ENCODE data around the gene SBF2.

Gene SBF2

DNA sequence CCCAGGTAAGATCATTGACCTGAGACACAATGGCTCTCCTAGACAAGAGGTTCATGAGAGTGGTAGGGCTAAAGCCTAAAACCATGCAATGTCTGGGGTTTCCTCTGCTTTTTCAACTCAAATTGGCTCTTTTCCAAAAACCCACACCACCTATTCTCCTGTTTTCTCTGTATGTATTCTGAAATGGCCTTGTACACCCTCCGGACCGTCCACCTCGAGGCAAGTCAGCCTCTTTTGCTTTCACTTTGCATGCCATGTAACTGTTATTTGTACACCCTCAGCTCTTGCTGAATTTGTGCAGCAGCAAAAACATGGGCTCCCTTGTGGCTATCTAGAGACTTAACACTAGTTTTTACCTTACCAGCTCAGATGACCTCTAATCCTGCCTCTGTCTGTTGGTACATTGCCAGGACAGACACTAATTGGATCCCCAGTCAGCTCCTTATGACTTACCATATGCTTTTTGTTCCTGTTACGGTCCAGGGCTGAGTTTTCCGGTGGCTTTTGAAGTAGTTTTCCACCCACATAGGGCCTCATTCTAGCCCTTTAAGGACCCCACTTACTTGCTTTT lies 288.0 kb downstream of the SBF2 start:
- Histone ChIP-seq H3K27ac (ENCODE audit: low read depth, low read length, poor library complexity, severe bottlenecking) (no peak overlapping the region), H3K27me3 (ENCODE audit: insufficient read depth, low read length) (no peaks in the 10 kb centered on the region), H3K9me2 (ENCODE audit: low read depth, low read length) (no peaks in the 10 kb centered on the region), H3K79me2 (ENCODE audit: insufficient read depth, low read length) (no peaks in the 10 kb centered on the region), H3F3A (ENCODE audit: insufficient read depth, low read length) (no peaks in the 10 kb centered on the region), H3K9me3 (ENCODE audit: low read length) (peaks cover 4% of the 10 kb centered on the region), H3K4me3 (ENCODE audit: low read depth, low read length, poor library complexity, severe bottlenecking) (no peak overlapping the region), H3K4me1 (ENCODE audit: insufficient read depth, low read length, severe bottlenecking) (no peaks in the 10 kb centered on the region), H3K4me2 (ENCODE audit: low read length) (no peak overlapping the region), H3K36me3 (ENCODE audit: insufficient read depth, low read length) (no peaks in the 10 kb centered on the region), H3K9ac (ENCODE audit: low read length) (no peak overlapping the region), H2AFZ (ENCODE audit: low read length) (no peak overlapping the region), H4K20me1 (ENCODE audit: insufficient read depth, low read length) (no peaks in the 10 kb centered on the region)
- no peak for TF ChIP-seq EZH2 (IDR thresholded peaks at IDR 0.05; ENCODE audit: borderline replicate concordance, low read length)
- TF ChIP-seq, protein P1, sequence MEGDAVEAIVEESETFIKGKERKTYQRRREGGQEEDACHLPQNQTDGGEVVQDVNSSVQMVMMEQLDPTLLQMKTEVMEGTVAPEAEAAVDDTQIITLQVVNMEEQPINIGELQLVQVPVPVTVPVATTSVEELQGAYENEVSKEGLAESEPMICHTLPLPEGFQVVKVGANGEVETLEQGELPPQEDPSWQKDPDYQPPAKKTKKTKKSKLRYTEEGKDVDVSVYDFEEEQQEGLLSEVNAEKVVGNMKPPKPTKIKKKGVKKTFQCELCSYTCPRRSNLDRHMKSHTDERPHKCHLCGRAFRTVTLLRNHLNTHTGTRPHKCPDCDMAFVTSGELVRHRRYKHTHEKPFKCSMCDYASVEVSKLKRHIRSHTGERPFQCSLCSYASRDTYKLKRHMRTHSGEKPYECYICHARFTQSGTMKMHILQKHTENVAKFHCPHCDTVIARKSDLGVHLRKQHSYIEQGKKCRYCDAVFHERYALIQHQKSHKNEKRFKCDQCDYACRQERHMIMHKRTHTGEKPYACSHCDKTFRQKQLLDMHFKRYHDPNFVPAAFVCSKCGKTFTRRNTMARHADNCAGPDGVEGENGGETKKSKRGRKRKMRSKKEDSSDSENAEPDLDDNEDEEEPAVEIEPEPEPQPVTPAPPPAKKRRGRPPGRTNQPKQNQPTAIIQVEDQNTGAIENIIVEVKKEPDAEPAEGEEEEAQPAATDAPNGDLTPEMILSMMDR (IDR thresholded peaks at IDR 0.05; ENCODE audit: low read length): no peak

DNA sequence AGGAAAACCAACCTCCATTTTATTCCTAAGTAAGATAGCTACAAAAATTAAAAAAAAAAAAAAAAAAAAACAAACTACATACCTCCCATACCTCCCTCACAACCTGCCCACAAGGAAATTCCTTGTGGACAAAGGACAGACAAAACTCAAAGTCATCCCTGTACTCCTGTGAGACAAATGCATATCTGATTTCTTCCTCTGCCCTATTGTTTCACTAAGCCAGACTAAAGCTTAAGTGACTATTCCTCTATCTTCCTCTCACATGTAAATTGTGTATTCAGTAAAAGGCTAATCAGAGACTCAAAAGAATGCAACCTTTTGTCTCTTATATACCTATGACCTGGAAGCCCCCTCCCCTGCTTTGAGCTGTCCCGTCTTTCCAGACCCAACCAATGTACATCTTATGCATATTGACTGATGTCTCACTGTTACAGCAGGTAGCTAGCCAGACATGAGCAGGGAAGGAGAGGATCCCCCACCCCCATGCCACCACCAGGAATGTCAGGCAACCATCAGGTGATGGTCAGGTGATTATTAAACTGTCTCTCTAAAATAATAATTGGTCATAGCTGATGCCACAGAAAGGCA lies 289.4 kb downstream of the SBF2 start:
- Histone ChIP-seq H3K9me3 (ENCODE audit: low read length) (peaks cover 4% of the 10 kb centered on the region; the same call in 1 of the 2 replicates), H3K36me3 (ENCODE audit: insufficient read depth, low read length) (no peaks in the 10 kb centered on the region), H3F3A (ENCODE audit: insufficient read depth, low read length) (no peaks in the 10 kb centered on the region), H3K27ac (ENCODE audit: low read depth, low read length, poor library complexity, severe bottlenecking) (no peak overlapping the region), H3K4me1 (ENCODE audit: insufficient read depth, low read length, severe bottlenecking) (no peaks in the 10 kb centered on the region), H3K79me2 (ENCODE audit: insufficient read depth, low read length) (no peaks in the 10 kb centered on the region), H3K9me2 (ENCODE audit: low read depth, low read length) (no peaks in the 10 kb centered on the region), H3K27me3 (ENCODE audit: insufficient read depth, low read length) (no peaks in the 10 kb centered on the region), H3K9ac (ENCODE audit: low read length) (no peak overlapping the region), H2AFZ (ENCODE audit: low read length) (no peak overlapping the region), H3K4me2 (ENCODE audit: low read length) (no peak overlapping the region), H3K4me3 (ENCODE audit: low read depth, low read length, poor library complexity, severe bottlenecking) (no peak overlapping the region), H4K20me1 (ENCODE audit: insufficient read depth, low read length) (no peaks in the 10 kb centered on the region)
- no peak for TF ChIP-seq EZH2 (IDR thresholded peaks at IDR 0.05; ENCODE audit: borderline replicate concordance, low read length)
- TF ChIP-seq, protein P1 (IDR thresholded peaks at IDR 0.05; ENCODE audit: low read length): no peak

DNA sequence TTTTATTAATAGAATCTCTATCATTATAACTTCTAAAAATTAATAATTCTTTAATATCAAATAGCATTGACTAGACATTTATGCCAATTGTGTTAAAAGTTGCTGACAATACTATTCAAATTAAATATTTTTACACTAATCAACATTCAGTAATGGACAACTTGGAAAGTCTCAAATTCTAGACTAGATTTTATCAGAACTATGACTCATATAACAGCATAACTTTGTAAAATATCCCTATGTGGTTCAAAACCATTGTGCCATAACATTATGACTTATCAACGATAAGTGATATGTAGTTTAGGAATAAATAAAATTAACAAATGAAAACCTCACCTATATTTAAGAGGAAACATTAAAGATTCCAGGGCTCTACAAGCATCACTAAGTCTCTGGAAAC lies 291.8 kb downstream of the SBF2 start:
- H3K9me3 ChIP-seq (ENCODE audit: low read length): no peaks in the 10 kb centered on the region
- H3K4me1 ChIP-seq (ENCODE audit: insufficient read depth, low read length, severe bottlenecking): no peaks in the 10 kb centered on the region
- no peaks in the 10 kb centered on the region for H3F3A ChIP-seq (ENCODE audit: insufficient read depth, low read length)
- H4K20me1 ChIP-seq (ENCODE audit: insufficient read depth, low read length): no peaks in the 10 kb centered on the region
- no peaks in the 10 kb centered on the region for H3K9me2 ChIP-seq (ENCODE audit: low read depth, low read length)
- H3K79me2 ChIP-seq (ENCODE audit: insufficient read depth, low read length): no peaks in the 10 kb centered on the region
- H3K27ac ChIP-seq (ENCODE audit: low read depth, low read length, poor library complexity, severe bottlenecking): no peak overlapping the region
- no peak overlapping the region for H3K4me2 ChIP-seq (ENCODE audit: low read length)
- H2AFZ ChIP-seq (ENCODE audit: low read length): no peak overlapping the region
- H3K4me3 ChIP-seq (ENCODE audit: low read depth, low read length, poor library complexity, severe bottlenecking): no peak overlapping the region
- TF ChIP-seq, protein P1 (IDR thresholded peaks at IDR 0.05; ENCODE audit: low read length): no peak
- no peak for TF ChIP-seq EZH2 (IDR thresholded peaks at IDR 0.05; ENCODE audit: borderline replicate concordance, low read length)
- no peak overlapping the region for H3K9ac ChIP-seq (ENCODE audit: low read length)
- H3K27me3 ChIP-seq (ENCODE audit: insufficient read depth, low read length): no peaks in the 10 kb centered on the region
- no peaks in the 10 kb centered on the region for H3K36me3 ChIP-seq (ENCODE audit: insufficient read depth, low read length)

All from OCI-LY1 (cell line).